ENCODE measurements around the gene LRRC57. TPM values are rescaled to one million over a fixed set of nuclear protein-coding genes. Genes with fewer than 3 reads are reported as not detected.

LRRC57 gene
- total RNA-seq, 1 experiment from 2014 or later = 16.6 TPM

DNA sequence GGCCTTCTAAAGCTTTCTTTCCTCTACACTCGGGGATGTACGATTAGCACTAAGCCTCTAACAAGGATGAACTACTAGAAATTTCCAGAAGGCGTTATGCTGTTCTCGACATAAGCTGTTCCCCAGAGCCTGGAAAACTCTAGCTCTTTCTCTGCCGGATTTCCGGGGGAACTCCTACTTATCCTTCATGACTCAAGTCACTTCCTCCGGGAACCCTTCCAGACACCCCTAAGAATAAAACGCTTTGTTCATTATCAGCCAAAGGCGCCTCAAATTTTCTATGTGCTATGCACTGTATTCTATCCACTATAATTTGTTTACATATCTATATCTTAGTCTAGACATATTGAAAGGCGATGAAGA is 53.6 kb downstream of the LRRC57 start:
- intact Hi-C loops (cut with micrococcal nuclease) = no loop called here
- TF ChIP-seq EZH2phosphoT487 (IDR thresholded peaks at IDR 0.05; ENCODE audit: borderline replicate concordance) (no peak), TCF7L2 (IDR thresholded peaks at IDR 0.05; ENCODE audit: borderline replicate concordance, extremely low read depth, insufficient read depth, insufficient read length) (no peak), CEBPB (IDR thresholded peaks at IDR 0.05; ENCODE audit: low read depth) (no peak), JUND (IDR thresholded peaks at IDR 0.05) (no peak), CBX3 (IDR thresholded peaks at IDR 0.05; ENCODE audit: low read depth) (no peak), POLR2A (IDR thresholded peaks at IDR 0.05; ENCODE audit: borderline replicate concordance, extremely low read depth, insufficient read depth, insufficient read length) (no peak), ELF1 (IDR thresholded peaks at IDR 0.05; ENCODE audit: borderline replicate concordance, low read depth) (no peak), ZNF274 (IDR thresholded peaks at IDR 0.05; ENCODE audit: low read depth, low read length) (no peak), SRF (IDR thresholded peaks at IDR 0.05; ENCODE audit: low read depth) (no peak), EGR1 (IDR thresholded peaks at IDR 0.05; ENCODE audit: low read depth) (no peak), SIN3A (IDR thresholded peaks at IDR 0.05; ENCODE audit: low read depth) (no peak)
- TF ChIP-seq, protein P1, sequence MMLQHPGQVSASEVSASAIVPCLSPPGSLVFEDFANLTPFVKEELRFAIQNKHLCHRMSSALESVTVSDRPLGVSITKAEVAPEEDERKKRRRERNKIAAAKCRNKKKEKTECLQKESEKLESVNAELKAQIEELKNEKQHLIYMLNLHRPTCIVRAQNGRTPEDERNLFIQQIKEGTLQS (IDR thresholded peaks at IDR 0.05) = no peak
- TF ChIP-seq, protein P2, sequence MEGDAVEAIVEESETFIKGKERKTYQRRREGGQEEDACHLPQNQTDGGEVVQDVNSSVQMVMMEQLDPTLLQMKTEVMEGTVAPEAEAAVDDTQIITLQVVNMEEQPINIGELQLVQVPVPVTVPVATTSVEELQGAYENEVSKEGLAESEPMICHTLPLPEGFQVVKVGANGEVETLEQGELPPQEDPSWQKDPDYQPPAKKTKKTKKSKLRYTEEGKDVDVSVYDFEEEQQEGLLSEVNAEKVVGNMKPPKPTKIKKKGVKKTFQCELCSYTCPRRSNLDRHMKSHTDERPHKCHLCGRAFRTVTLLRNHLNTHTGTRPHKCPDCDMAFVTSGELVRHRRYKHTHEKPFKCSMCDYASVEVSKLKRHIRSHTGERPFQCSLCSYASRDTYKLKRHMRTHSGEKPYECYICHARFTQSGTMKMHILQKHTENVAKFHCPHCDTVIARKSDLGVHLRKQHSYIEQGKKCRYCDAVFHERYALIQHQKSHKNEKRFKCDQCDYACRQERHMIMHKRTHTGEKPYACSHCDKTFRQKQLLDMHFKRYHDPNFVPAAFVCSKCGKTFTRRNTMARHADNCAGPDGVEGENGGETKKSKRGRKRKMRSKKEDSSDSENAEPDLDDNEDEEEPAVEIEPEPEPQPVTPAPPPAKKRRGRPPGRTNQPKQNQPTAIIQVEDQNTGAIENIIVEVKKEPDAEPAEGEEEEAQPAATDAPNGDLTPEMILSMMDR (IDR thresholded peaks at IDR 0.05 in 2 of 3, conservative IDR thresholded peaks at IDR 0.05 in 1 of 3; ENCODE audit: borderline replicate concordance in 1 of 3, insufficient read depth in 1 of 3, low read depth in 2 of 3, low read length in 2 of 3) = no peak
- TF ChIP-seq, protein P3, sequence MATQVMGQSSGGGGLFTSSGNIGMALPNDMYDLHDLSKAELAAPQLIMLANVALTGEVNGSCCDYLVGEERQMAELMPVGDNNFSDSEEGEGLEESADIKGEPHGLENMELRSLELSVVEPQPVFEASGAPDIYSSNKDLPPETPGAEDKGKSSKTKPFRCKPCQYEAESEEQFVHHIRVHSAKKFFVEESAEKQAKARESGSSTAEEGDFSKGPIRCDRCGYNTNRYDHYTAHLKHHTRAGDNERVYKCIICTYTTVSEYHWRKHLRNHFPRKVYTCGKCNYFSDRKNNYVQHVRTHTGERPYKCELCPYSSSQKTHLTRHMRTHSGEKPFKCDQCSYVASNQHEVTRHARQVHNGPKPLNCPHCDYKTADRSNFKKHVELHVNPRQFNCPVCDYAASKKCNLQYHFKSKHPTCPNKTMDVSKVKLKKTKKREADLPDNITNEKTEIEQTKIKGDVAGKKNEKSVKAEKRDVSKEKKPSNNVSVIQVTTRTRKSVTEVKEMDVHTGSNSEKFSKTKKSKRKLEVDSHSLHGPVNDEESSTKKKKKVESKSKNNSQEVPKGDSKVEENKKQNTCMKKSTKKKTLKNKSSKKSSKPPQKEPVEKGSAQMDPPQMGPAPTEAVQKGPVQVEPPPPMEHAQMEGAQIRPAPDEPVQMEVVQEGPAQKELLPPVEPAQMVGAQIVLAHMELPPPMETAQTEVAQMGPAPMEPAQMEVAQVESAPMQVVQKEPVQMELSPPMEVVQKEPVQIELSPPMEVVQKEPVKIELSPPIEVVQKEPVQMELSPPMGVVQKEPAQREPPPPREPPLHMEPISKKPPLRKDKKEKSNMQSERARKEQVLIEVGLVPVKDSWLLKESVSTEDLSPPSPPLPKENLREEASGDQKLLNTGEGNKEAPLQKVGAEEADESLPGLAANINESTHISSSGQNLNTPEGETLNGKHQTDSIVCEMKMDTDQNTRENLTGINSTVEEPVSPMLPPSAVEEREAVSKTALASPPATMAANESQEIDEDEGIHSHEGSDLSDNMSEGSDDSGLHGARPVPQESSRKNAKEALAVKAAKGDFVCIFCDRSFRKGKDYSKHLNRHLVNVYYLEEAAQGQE (IDR thresholded peaks at IDR 0.05; ENCODE audit: low read depth) = no peak
- TF ChIP-seq, protein P4, sequence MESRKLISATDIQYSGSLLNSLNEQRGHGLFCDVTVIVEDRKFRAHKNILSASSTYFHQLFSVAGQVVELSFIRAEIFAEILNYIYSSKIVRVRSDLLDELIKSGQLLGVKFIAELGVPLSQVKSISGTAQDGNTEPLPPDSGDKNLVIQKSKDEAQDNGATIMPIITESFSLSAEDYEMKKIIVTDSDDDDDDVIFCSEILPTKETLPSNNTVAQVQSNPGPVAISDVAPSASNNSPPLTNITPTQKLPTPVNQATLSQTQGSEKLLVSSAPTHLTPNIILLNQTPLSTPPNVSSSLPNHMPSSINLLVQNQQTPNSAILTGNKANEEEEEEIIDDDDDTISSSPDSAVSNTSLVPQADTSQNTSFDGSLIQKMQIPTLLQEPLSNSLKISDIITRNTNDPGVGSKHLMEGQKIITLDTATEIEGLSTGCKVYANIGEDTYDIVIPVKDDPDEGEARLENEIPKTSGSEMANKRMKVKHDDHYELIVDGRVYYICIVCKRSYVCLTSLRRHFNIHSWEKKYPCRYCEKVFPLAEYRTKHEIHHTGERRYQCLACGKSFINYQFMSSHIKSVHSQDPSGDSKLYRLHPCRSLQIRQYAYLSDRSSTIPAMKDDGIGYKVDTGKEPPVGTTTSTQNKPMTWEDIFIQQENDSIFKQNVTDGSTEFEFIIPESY (IDR thresholded peaks at IDR 0.05; ENCODE audit: extremely low read depth, insufficient replicate concordance, low read length) = no peak
- TF ChIP-seq, protein P5, sequence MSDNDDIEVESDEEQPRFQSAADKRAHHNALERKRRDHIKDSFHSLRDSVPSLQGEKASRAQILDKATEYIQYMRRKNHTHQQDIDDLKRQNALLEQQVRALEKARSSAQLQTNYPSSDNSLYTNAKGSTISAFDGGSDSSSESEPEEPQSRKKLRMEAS (IDR thresholded peaks at IDR 0.05) = no peak
- no peaks in the 10 kb centered on the region for H3K36me3 ChIP-seq (ENCODE audit: control insufficient read depth in 1 of 2, insufficient read depth in 2 of 2, low read length in 2 of 2)
- no peak for ATAC-seq
- ChIA-PET POLR2A (interaction anchor here (1.1 kb wide), 1 partner anchor 10 kb away, joined by 7 read pairs; no protein-coding TSS in a partner anchor), RAD21 (ENCODE audit: low non-redundant PET in 1 of 2, low total read pairs in 2 of 2, uncharacterized antibody in 2 of 2, unreplicated experiment in 2 of 2) (no interaction called here), CTCF (no interaction called here)
- H2AFZ ChIP-seq (ENCODE audit: low read depth, low read length, poor library complexity, severe bottlenecking) = peak overlapping the region; percentile 66
- peak overlapping the region; percentile 78; the same call in 1 of the 2 replicates for H3K9ac ChIP-seq (ENCODE audit: low read length)
- no peaks in the 10 kb centered on the region for H3K9me3 ChIP-seq (ENCODE audit: control insufficient read depth in 1 of 2, insufficient read depth in 1 of 2, low read depth in 1 of 2, low read length in 2 of 2)
- H3K9me2 ChIP-seq (ENCODE audit: insufficient read depth) = no peaks in the 10 kb centered on the region
- H3K4me3 ChIP-seq (replicated peaks in 1 of 2; ENCODE audit: low read depth in 1 of 2, low read length in 2 of 2) = peak overlapping the region; percentile 85 to 94
- peaks cover 5% of the 10 kb centered on the region; the same call in 1 of the 2 replicates for H3K79me2 ChIP-seq (ENCODE audit: insufficient read depth, low read length)
- H3K27me3 ChIP-seq (ENCODE audit: insufficient read depth, low read length) = no peaks in the 10 kb centered on the region
- H4K20me1 ChIP-seq (ENCODE audit: insufficient read depth) = no peaks in the 10 kb centered on the region
- DNase-seq (ENCODE audit: low read depth, low spot score) = no peak
- no TSS peak for BruUV-seq (replicated peaks)
- H3K4me2 ChIP-seq (ENCODE audit: low read length) = peak overlapping the region; percentile 89
- H3K27ac ChIP-seq (ENCODE audit: low read depth, low read length) = no peak overlapping the region
- peaks cover 29 to 41% of the 10 kb centered on the region in 2 experiments for H3K4me1 ChIP-seq (ENCODE audit: control insufficient read depth in 1 of 2, insufficient read depth in 2 of 2, low read length in 2 of 2)
